ENCODE results near the gene GRWD1.
"Not testable (repeated sequence)": the region's sequence is repeated elsewhere in the genome, so short reads cannot be mapped to it uniquely, and the experiment has no call there.

Gene GRWD1

GRCh38 chr19:48484931-48485612 lies 39.3 kb downstream of the GRWD1 start:
- ChIA-PET POLR2A (no interaction called here), CTCF (no interaction called here)
- H3K4me1 ChIP-seq (ENCODE audit: control insufficient read depth, insufficient read depth, low read length) = no peaks in the 10 kb centered on the region

DNA sequence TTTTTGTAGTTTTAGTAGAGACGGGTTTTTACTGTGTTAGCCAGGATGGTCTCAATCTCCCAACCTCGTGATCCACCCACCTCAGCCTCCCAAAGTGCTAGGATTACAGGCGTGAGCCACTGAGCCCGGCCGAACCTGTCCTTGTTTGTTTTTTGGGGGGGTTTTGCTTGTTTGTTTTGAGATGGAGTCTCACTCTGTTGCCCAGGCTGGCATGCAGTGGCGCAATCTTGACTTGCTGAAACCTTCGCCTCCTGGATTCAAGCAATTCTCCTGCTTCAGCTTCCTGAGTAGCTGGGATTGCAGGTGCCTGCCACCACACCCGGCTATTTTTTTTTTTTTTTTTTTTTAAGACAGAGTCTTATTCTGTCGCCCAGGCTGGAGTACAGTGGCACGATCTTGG lies 40.9 kb downstream of the GRWD1 start:
- POLR2A ChIA-PET = interaction anchor here (0.6 to 1.7 kb wide), 2 partner anchors 17 to 317 kb away, joined by 4 to 5 read pairs; no protein-coding TSS in a partner anchor
- 0 out of 2 replicates have a peak, but pooled peaks have one; percentile 5 for TF ChIP-seq ZNF121 (tag by site-specific recombination; IDR thresholded peaks at IDR 0.05)
- not testable (repeated sequence) for H3K9me3 ChIP-seq (ENCODE audit: control insufficient read depth, insufficient read depth, low read depth, low read length); H3K36me3 ChIP-seq (ENCODE audit: control insufficient read depth in 2 of 2, insufficient read depth in 1 of 2, low read length in 2 of 2); H3K27ac ChIP-seq (ENCODE audit: extremely low read depth, low read depth, low read length); H3K4me3 ChIP-seq (ENCODE audit: low read depth, low read length); H3K4me1 ChIP-seq (ENCODE audit: control insufficient read depth, insufficient read depth, low read length)
- CTCF ChIA-PET = interaction anchor here (1.8 to 11.2 kb wide), 2 partner anchors 19 to 100 kb away, joined by 7 to 170 read pairs; no protein-coding TSS in a partner anchor

More at GRCh38 chr19:48484931-48485612, 39.3 kb downstream of the GRWD1 start:
- H3K9me3 ChIP-seq (ENCODE audit: control insufficient read depth, insufficient read depth, low read depth, low read length) = no peaks in the 10 kb centered on the region
- H3K4me3 ChIP-seq (ENCODE audit: low read depth, low read length) = no peak overlapping the region
- no peak for TF ChIP-seq SP7 (tag by site-specific recombination; IDR thresholded peaks at IDR 0.05)
- no peak for TF ChIP-seq ZNF335 (tag by site-specific recombination; conservative IDR thresholded peaks at IDR 0.05)
- no peak for TF ChIP-seq ZNF19 (tag by site-specific recombination; IDR thresholded peaks at IDR 0.05; ENCODE audit: low read depth)
- TF ChIP-seq ZNF239 (tag by site-specific recombination; IDR thresholded peaks at IDR 0.05) = no peak
- no peak for TF ChIP-seq ZNF404 (tag by site-specific recombination; IDR thresholded peaks at IDR 0.05)
- TF ChIP-seq ZNF768 (tag by site-specific recombination; IDR thresholded peaks at IDR 0.05) = no peak
- TF ChIP-seq ZNF302 (tag by site-specific recombination; IDR thresholded peaks at IDR 0.05; ENCODE audit: low read depth) = no peak
- no peak for TF ChIP-seq ZNF10 (tag by site-specific recombination; IDR thresholded peaks at IDR 0.05)
- TF ChIP-seq, protein P1, sequence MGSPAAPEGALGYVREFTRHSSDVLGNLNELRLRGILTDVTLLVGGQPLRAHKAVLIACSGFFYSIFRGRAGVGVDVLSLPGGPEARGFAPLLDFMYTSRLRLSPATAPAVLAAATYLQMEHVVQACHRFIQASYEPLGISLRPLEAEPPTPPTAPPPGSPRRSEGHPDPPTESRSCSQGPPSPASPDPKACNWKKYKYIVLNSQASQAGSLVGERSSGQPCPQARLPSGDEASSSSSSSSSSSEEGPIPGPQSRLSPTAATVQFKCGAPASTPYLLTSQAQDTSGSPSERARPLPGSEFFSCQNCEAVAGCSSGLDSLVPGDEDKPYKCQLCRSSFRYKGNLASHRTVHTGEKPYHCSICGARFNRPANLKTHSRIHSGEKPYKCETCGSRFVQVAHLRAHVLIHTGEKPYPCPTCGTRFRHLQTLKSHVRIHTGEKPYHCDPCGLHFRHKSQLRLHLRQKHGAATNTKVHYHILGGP (tag by site-specific recombination; IDR thresholded peaks at IDR 0.05) = no peak
- no peak for TF ChIP-seq ZNF132 (tag by site-specific recombination; IDR thresholded peaks at IDR 0.05; ENCODE audit: borderline replicate concordance)
- TF ChIP-seq ZNF416 (tag by site-specific recombination; IDR thresholded peaks at IDR 0.05) = no peak
- no peak for TF ChIP-seq ZNF654 (tag by site-specific recombination; IDR thresholded peaks at IDR 0.05; ENCODE audit: low read depth)
- TF ChIP-seq ZNF596 (tag by site-specific recombination; IDR thresholded peaks at IDR 0.05) = no peak
- TF ChIP-seq ZNF791 (tag by site-specific recombination; IDR thresholded peaks at IDR 0.05) = no peak
- H3K36me3 ChIP-seq (ENCODE audit: control insufficient read depth in 2 of 2, insufficient read depth in 1 of 2, low read length in 2 of 2) = peaks cover 9 to 15% of the 10 kb centered on the region in 2 experiments; a peak in 2 of 3 replicates
- H3K27ac ChIP-seq (ENCODE audit: extremely low read depth, low read depth, low read length) = no peak overlapping the region

DNA sequence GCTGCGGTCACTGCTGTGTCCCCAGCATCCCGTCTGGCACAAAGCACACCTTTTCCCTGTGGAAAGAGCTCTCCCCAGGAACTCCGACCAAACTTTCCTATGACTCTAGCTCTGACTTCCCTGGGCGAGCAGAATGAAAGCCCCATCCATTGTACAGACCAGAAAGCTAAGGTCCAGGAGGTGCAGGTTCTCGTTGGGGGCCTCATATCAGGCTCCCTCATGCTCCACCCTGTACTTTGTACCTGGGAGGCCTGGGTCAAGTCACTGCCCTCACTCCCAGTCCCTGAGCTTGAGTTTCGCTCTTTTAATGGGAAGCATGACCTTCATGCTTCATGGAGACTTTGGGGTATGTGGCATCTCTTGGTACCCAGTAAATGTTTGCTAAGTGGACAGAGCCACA lies 41.8 kb downstream of the GRWD1 start:
- Histone ChIP-seq H3K4me1 (ENCODE audit: control insufficient read depth, insufficient read depth, low read length) (peaks cover 6% of the 10 kb centered on the region), H3K27ac (ENCODE audit: extremely low read depth, low read depth, low read length) (0 out of 2 replicates have a peak overlapping the region, but pooled peaks have one; percentile 16), H3K9me3 (ENCODE audit: control insufficient read depth, insufficient read depth, low read depth, low read length) (no peaks in the 10 kb centered on the region), H3K4me3 (ENCODE audit: low read depth, low read length) (no peak overlapping the region), H3K36me3 (ENCODE audit: control insufficient read depth in 2 of 2, insufficient read depth in 1 of 2, low read length in 2 of 2) (peaks cover 0 to 5% of the 10 kb centered on the region in 2 experiments; a peak in 1 of 3 replicates)
- ChIA-PET CTCF (interaction anchor here (0.6 to 11.2 kb wide), 9 partner anchors 14 to 249 kb away, joined by 3 to 170 read pairs (median 4); partner anchors contain the start of gene KDELR1), POLR2A (interaction anchor here (0.5 to 2.3 kb wide), 9 partner anchors 12 to 318 kb away, joined by 3 to 13 read pairs (median 4); partner anchors contain the start of genes RPL18 and SPHK2)
- TF ChIP-seq ZNF112 (tag by site-specific recombination; IDR thresholded peaks at IDR 0.05) (no peak), HOXC10 (CRISPR knock-in tag; IDR thresholded peaks at IDR 0.05) (no peak), ZBTB48 (tag by site-specific recombination; IDR thresholded peaks at IDR 0.05) (no peak), ZNF140 (tag by site-specific recombination; IDR thresholded peaks at IDR 0.05) (no peak), ZBTB49 (tag by site-specific recombination; IDR thresholded peaks at IDR 0.05; ENCODE audit: low read depth) (no peak), GLIS2 (tag by site-specific recombination; IDR thresholded peaks at IDR 0.05) (no peak)

Measured in HEK293 (cell line).